Measurements from ENCODE around the gene ATF7. TPM values are rescaled to one million over a fixed set of nuclear protein-coding genes. Genes with fewer than 3 reads are reported as not detected.

Gene ATF7
- total and polyA plus RNA-seq, 8 donors: 11.6 to 31.5 (median 17.7) TPM

GRCh38 chr12:53631721-53632120 is 5.5 kb upstream of the ATF7 start:
- FAIRE-seq (no peak), ATAC-seq (no peak), DNase-seq (no peak)
- WGBS, 2 donors: 60% methylated on average over 1 of the region's 1 CpG; no CpG with 5 or more reads in 1 of the 2 donors
- intact Hi-C loops (cut with DNase I): no loop called here
- no peaks in the 10 kb centered on the region for H3K36me3 ChIP-seq
- H3K27me3 ChIP-seq: no peaks in the 10 kb centered on the region
- no peak for TF ChIP-seq CTCF (IDR thresholded peaks at IDR 0.05)
- H3K9me3 ChIP-seq: no peaks in the 10 kb centered on the region
- H3K4me3 ChIP-seq: no peak overlapping the region
- peaks cover 0 to 6% (median 4%) of the 10 kb centered on the region in 3 donors for H3K4me1 ChIP-seq
- no peak overlapping the region for H3K27ac ChIP-seq

- Histone ChIP-seq H3K36me3 (no peaks in the 10 kb centered on the region), H3K27me3 (no peaks in the 10 kb centered on the region), H3K27ac (no peak overlapping the region), H3K4me1 (peaks cover 3 to 22% (median 16%) of the 10 kb centered on the region in 3 donors), H3K4me3 (no peak overlapping the region), H3K9me3 (no peaks in the 10 kb centered on the region)
- DNase-seq (no peak), FAIRE-seq (no peak), ATAC-seq (no peak)
- intact Hi-C loops (cut with DNase I): no loop called here
- TF ChIP-seq CTCF (IDR thresholded peaks at IDR 0.05): no peak
- WGBS, 2 donors: 80 to 85% methylated on average over 11 of the region's 11 CpGs
Observed at GRCh38 chr12:53627919-53628318, 1.7 kb upstream of the ATF7 start.

- FAIRE-seq (no peak), DNase-seq (no peak), ATAC-seq (no peak)
- H3K4me3 ChIP-seq: peak overlapping the region in 3 of 4 donors; percentile 15 to 60 (median 54)
- 25 to 28% methylated on average over 6 of the region's 6 CpGs for WGBS, 2 donors
- H3K27me3 ChIP-seq: no peaks in the 10 kb centered on the region
- no peaks in the 10 kb centered on the region for H3K9me3 ChIP-seq
- no peak for TF ChIP-seq CTCF (IDR thresholded peaks at IDR 0.05)
- H3K36me3 ChIP-seq: no peaks in the 10 kb centered on the region
- H3K4me1 ChIP-seq: peaks cover 3 to 29% (median 16%) of the 10 kb centered on the region in 3 donors
- intact Hi-C loops (cut with DNase I): no loop called here
- H3K27ac ChIP-seq: peak overlapping the region in 3 of 4 donors; percentile 86 to 97 (median 90)
Observed at GRCh38 chr12:53626702-53627169, 554 bp upstream of the ATF7 start.

GRCh38 chr12:53625373-53625945 is 723 bp downstream of the ATF7 start:
- no peak for TF ChIP-seq CTCF (IDR thresholded peaks at IDR 0.05)
- H3K4me1 ChIP-seq: peaks cover 5 to 29% (median 21%) of the 10 kb centered on the region in 3 donors
- 3 to 4% methylated on average over 5 of the region's 5 CpGs for WGBS, 2 donors

GRCh38 chr12:53624956-53625355 is 1.2 kb downstream of the ATF7 start:
- Histone ChIP-seq H3K27me3 (no peaks in the 10 kb centered on the region), H3K9me3 (no peaks in the 10 kb centered on the region), H3K27ac (peak overlapping the region in 2 of 4 donors; percentile 90 to 97), H3K4me3 (peak overlapping the region; percentile 24 to 60 (median 45)), H3K36me3 (no peaks in the 10 kb centered on the region), H3K4me1 (peaks cover 5 to 29% (median 21%) of the 10 kb centered on the region in 3 donors)
- TF ChIP-seq CTCF (IDR thresholded peaks at IDR 0.05): no peak
- no peak for ATAC-seq
- intact Hi-C loops (cut with DNase I): no loop called here
- 28 to 32% methylated on average over 4 of the region's 4 CpGs for WGBS, 2 donors
- FAIRE-seq: no peak
- DNase-seq: no peak

More at GRCh38 chr12:53625373-53625945, 723 bp downstream of the ATF7 start:
- Histone ChIP-seq H3K36me3 (no peaks in the 10 kb centered on the region), H3K27me3 (no peaks in the 10 kb centered on the region), H3K27ac (peak overlapping the region; percentile 76 to 97 (median 88)), H3K9me3 (no peaks in the 10 kb centered on the region), H3K4me3 (peak overlapping the region; percentile 24 to 60 (median 45))
- FAIRE-seq (no peak), ATAC-seq (no peak), DNase-seq (no peak)
- intact Hi-C loops (cut with DNase I): no loop called here

Measured in pancreas (tissue), 10 donors.